ENCODE measurements around the gene ANKS6.
"Not testable (repeated sequence)": the region's sequence is repeated elsewhere in the genome, so short reads cannot be mapped to it uniquely, and the experiment has no call there.

Gene ANKS6

DNA sequence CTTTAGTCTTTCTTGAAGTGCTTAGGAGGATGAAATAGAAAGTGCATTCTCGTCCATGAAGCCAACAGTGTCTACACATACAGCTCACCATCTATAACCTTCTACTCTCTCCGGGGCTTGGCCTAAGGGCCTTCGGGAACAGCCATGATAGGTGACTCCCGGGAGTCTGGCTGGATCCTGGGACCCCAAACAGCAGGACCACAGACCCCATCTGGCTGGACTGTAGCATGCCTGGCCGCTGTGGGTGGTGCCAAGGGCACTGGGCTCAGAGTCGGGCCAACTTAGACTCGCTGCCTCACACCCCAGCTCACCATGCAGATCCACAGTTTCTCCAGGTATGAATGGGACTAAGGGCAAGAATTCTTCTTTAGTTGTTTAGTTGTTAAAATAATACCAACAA, 104.0 kb downstream of the ANKS6 start:
- no peak for DNase-seq

DNA sequence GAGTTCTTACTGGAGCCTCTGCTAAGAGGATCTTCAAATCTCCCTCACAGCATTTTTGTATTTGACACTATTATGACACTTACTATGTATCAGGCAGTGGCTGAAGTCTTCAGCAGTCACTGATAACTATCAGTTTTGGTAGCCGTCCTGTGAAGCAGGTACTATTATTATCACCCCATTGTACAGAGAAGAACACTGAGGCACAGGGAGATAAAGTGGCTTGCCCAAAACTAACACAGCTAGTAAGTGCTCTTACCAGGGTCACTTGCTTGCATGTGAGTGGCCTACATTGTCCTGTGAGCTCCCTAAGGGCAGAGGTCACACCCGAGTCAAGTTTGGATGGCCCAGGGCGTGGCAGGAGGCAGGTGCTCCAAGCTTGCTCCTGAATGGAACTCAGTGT, 104.5 kb downstream of the ANKS6 start:
- no peak for DNase-seq

DNA sequence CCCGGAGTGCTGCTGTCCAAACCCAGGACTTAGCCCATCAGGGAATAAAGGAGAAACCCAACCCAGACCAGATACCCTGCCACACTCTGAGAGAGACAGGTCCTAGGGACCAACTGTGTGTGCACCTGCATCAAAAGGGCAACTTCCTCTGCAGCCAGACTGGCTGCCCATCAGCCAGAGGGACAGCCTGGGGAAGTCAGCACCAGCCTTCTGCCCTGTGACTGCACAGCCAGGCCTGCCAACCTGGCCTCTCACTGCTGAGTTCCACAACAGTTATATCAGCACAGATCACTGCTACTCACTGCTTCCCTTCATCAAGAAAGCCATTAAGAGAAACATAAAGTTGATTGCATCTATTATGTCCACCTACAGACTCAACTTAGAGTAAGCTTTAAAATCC, 105.7 kb downstream of the ANKS6 start:
- no peak for DNase-seq

DNA sequence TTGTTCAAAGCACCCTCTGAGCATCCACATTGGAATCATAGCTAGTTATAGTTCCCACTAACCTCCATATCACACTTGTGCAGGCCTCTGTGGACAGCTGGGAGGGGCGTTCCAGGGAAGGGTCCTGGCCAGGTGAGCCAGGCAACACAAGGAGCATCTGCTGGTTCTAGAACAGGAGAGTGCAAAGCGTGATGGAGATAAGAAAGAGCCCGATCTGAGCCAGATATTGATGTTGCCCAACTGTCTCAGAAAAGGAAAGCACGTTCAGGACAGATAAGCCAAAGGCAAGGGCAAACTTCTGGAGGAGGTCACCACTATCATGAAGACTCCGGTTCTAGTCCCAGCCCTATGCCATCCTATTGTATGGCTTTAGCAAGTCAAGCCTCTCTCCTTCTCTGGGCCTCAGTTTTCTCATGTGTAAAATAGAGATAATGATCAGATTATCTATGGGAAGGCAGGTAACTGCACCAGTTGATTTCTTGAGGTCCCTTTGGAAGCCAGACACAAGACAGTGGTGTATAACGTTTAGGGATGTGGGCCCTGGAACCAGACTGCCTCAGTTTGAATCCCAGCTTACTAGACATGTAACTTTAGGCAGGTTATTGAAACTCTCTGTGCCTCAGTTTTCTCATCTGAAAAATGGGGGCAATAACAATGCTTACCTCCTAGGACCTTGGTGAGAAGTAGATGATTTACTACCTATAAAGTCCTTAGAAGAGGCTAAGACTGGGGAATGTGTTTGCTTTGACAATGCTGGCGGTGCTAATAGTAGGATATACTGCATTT, 107.5 kb downstream of the ANKS6 start:
- DNase-seq: no peak

DNA sequence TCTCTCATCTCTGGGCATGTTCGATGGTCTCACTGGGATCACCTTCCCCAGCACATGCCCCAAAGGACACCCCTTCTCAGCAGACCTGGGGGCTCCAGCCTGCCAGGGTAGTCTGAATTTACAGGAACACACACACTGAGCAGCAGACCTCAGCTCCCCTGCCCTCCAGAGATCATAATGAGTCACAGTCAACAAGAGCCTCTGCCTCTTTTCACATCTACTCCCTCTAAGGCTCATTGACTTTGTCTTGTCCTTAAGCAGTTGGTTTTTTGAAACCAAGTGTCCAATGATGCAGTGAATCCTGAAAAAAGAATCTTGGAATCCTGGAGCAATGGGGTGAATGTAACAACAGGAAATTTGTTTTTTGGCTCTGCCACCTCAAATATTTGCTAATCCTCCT, 108.4 kb downstream of the ANKS6 start:
- DNase-seq: no peak

DNA sequence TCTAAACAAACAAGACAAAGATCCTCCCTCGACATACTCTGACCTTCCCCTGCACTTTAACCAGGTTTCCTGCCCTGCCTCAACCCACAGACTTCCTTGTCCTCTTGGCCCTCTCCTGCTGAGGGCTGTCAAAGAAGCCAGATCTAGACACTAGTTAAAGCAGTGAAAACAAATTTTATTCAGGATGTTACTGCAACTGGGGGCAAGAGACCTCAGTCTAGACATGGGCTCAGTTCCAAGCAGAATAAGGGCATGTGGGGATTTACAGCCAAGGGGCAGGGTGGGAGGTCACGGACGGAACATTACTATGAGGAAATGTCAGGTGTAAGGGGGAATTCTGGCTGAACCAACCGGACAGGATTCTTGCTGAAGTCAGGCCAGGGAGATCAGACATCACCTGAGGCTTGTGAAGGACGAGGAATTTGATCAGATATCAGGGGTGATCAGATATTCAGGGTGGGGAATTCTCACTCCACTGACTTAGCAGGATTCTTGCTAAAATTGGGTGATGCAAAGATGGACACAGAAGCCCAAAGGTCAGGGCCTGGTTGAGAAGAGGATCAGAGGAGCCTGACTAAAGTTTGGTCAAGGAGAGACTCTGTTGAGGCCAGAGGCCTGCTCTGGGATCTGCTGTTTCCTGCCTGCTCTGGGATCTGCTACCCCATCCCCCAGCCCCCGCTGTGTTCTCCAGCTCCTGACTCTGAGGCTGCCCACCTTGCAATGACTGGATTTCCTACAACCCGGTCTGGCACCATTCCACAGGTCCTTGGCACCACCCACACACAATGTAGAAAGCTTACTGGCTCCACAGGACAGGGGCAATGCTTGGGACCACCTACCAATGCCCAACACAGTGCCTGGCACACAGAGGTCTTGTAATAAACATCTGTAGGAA, 109.1 kb downstream of the ANKS6 start:
- DNase-seq: no peak

DNA sequence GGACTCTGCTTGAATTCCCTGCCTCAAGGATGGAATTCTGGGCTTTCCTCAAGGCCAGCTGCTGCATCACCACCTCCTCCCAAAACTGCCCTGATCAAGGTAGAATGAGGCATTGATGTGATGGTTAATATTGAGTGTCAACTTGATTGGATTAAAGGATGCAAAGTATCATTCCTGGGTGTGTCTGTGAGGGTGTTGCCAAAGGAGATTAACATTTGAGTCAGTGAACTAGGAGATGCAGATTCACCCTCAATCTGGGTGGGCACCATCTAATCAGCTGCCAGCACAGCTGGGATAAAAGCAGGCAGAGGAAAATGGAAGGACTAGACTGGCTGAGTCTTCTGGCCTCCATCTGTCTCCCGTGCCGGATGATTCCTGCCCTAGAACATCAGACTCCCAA, 111.5 kb downstream of the ANKS6 start:
- DNase-seq: not testable (repeated sequence)
